IPS-20b (cell line): ENCODE measurements around the gene SCN3B.

Source experiments
- H3K27ac ChIP-seq: one replicate; pipeline ENCODE4 v1.5.1; 2013; ENCODE audit warnings: low read length
- H3K27me3 ChIP-seq: 2 replicates; pipeline ENCODE4 v1.6.1; 2013; ENCODE audit warnings: mild to moderate bottlenecking, low read length, inconsistent platforms; ENCODE audit not compliant: insufficient read depth
- H3K36me3 ChIP-seq: 2 replicates; pipeline ENCODE4 v1.6.1; 2013; ENCODE audit warnings: low read depth, mild to moderate bottlenecking, inconsistent platforms, low read length, moderate library complexity; ENCODE audit not compliant: insufficient read depth
- H3K4me1 ChIP-seq: 2 replicates; pipeline ENCODE4 v1.6.1; 2013; ENCODE audit warnings: mild to moderate bottlenecking, control low read depth, inconsistent platforms, low read length, moderate library complexity; ENCODE audit not compliant: insufficient read depth
- H3K4me3 ChIP-seq: 2 replicates; pipeline ENCODE4 v1.5.1; 2013; ENCODE audit warnings: mild to moderate bottlenecking, low read length, inconsistent platforms
- H3K9ac ChIP-seq: 2 replicates; pipeline ENCODE4 v1.6.1; 2013; ENCODE audit warnings: low read depth, mild to moderate bottlenecking, inconsistent platforms, low read length, moderate library complexity
- H3K9me3 ChIP-seq: 2 replicates; pipeline ENCODE4 v1.6.1; 2013; ENCODE audit warnings: mild to moderate bottlenecking, low read depth, low read length, inconsistent platforms; ENCODE audit not compliant: insufficient read depth

SCN3B gene

GRCh38 chr11:123654566-123655081, at the start of gene SCN3B:
TSS of gene SCN3B (minus strand) at chr11:123654624. CDS start at chr11:123653801, 823 bp downstream.
- Histone ChIP-seq H3K4me1 (no peaks in the 10 kb centered on the region), H3K36me3 (no peaks in the 10 kb centered on the region), H3K27ac (no peak within 1 kb of the TSS), H3K27me3 (peaks cover 50% of the 10 kb centered on the region), H3K9me3 (no peaks in the 10 kb centered on the region), H3K9ac (peak within 1 kb of the TSS; percentile 70; the same call in 1 of the 2 replicates), H3K4me3 (peak within 1 kb of the TSS; percentile 87)

GRCh38 chr11:123702696-123703095, 48.3 kb upstream of the SCN3B start:
- Histone ChIP-seq H3K36me3 (no peaks in the 10 kb centered on the region), H3K4me1 (no peaks in the 10 kb centered on the region), H3K4me3 (no peak overlapping the region), H3K9ac (no peak overlapping the region), H3K27ac (no peak overlapping the region), H3K9me3 (no peaks in the 10 kb centered on the region), H3K27me3 (no peaks in the 10 kb centered on the region)

- Histone ChIP-seq H3K4me1 (no peaks in the 10 kb centered on the region), H3K4me3 (no peak overlapping the region), H3K9me3 (no peaks in the 10 kb centered on the region), H3K9ac (no peak overlapping the region), H3K27me3 (no peaks in the 10 kb centered on the region), H3K36me3 (no peaks in the 10 kb centered on the region), H3K27ac (no peak overlapping the region)
Observed at GRCh38 chr11:123702139-123702538, 47.7 kb upstream of the SCN3B start.

GRCh38 chr11:123700772-123701171, 46.3 kb upstream of the SCN3B start:
- H3K9me3 ChIP-seq: no peaks in the 10 kb centered on the region
- no peaks in the 10 kb centered on the region for H3K36me3 ChIP-seq

GRCh38 chr11:123698546-123699127, 44.2 kb upstream of the SCN3B start:
- no peaks in the 10 kb centered on the region for H3K9me3 ChIP-seq
- H3K36me3 ChIP-seq: no peaks in the 10 kb centered on the region

More at GRCh38 chr11:123700772-123701171, 46.3 kb upstream of the SCN3B start:
- H3K27me3 ChIP-seq: no peaks in the 10 kb centered on the region
- H3K4me1 ChIP-seq: no peaks in the 10 kb centered on the region
- no peak overlapping the region for H3K9ac ChIP-seq
- no peak overlapping the region for H3K4me3 ChIP-seq
- no peak overlapping the region for H3K27ac ChIP-seq

GRCh38 chr11:123696183-123696582, 41.8 kb upstream of the SCN3B start:
- Histone ChIP-seq H3K4me1 (no peaks in the 10 kb centered on the region), H3K9ac (no peak overlapping the region), H3K36me3 (no peaks in the 10 kb centered on the region), H3K9me3 (no peaks in the 10 kb centered on the region), H3K27me3 (no peaks in the 10 kb centered on the region), H3K4me3 (no peak overlapping the region), H3K27ac (no peak overlapping the region)

More at GRCh38 chr11:123698546-123699127, 44.2 kb upstream of the SCN3B start:
- no peaks in the 10 kb centered on the region for H3K4me1 ChIP-seq
- no peak overlapping the region for H3K9ac ChIP-seq
- no peak overlapping the region for H3K27ac ChIP-seq
- no peak overlapping the region for H3K4me3 ChIP-seq
- no peaks in the 10 kb centered on the region for H3K27me3 ChIP-seq

GRCh38 chr11:123695231-123695630, 40.8 kb upstream of the SCN3B start:
- no peaks in the 10 kb centered on the region for H3K36me3 ChIP-seq
- H3K9me3 ChIP-seq: no peaks in the 10 kb centered on the region
- H3K9ac ChIP-seq: no peak overlapping the region
- H3K4me1 ChIP-seq: no peaks in the 10 kb centered on the region
- H3K27me3 ChIP-seq: no peaks in the 10 kb centered on the region
- H3K4me3 ChIP-seq: no peak overlapping the region
- H3K27ac ChIP-seq: no peak overlapping the region

- Histone ChIP-seq H3K9ac (no peak overlapping the region), H3K4me1 (no peaks in the 10 kb centered on the region), H3K27ac (no peak overlapping the region), H3K4me3 (no peak overlapping the region), H3K27me3 (no peaks in the 10 kb centered on the region), H3K9me3 (no peaks in the 10 kb centered on the region), H3K36me3 (no peaks in the 10 kb centered on the region)
Observed at GRCh38 chr11:123694551-123694950, 40.1 kb upstream of the SCN3B start.

- no peaks in the 10 kb centered on the region for H3K27me3 ChIP-seq
- no peaks in the 10 kb centered on the region for H3K36me3 ChIP-seq
- no peaks in the 10 kb centered on the region for H3K4me1 ChIP-seq
- H3K4me3 ChIP-seq: no peak overlapping the region
- no peaks in the 10 kb centered on the region for H3K9me3 ChIP-seq
- H3K9ac ChIP-seq: no peak overlapping the region
- no peak overlapping the region for H3K27ac ChIP-seq
Observed at GRCh38 chr11:123692961-123693360, 38.5 kb upstream of the SCN3B start.

- Histone ChIP-seq H3K36me3 (no peaks in the 10 kb centered on the region), H3K27me3 (no peaks in the 10 kb centered on the region), H3K9me3 (no peaks in the 10 kb centered on the region), H3K4me3 (no peak overlapping the region), H3K4me1 (no peaks in the 10 kb centered on the region), H3K9ac (no peak overlapping the region), H3K27ac (no peak overlapping the region)
Observed at GRCh38 chr11:123690485-123690884, 36.1 kb upstream of the SCN3B start.

- Histone ChIP-seq H3K4me3 (no peak overlapping the region), H3K36me3 (no peaks in the 10 kb centered on the region), H3K4me1 (no peaks in the 10 kb centered on the region; the same call in 1 of the 2 replicates), H3K27me3 (no peaks in the 10 kb centered on the region), H3K27ac (no peak overlapping the region), H3K9me3 (no peaks in the 10 kb centered on the region), H3K9ac (no peak overlapping the region)
Observed at GRCh38 chr11:123684601-123685000, 30.2 kb upstream of the SCN3B start.

GRCh38 chr11:123683428-123684170, 29.2 kb upstream of the SCN3B start:
- H3K27ac ChIP-seq: no peak overlapping the region

More at GRCh38 chr11:123683428-123684170, 29.2 kb upstream of the SCN3B start:
- Histone ChIP-seq H3K27me3 (no peaks in the 10 kb centered on the region), H3K36me3 (no peaks in the 10 kb centered on the region), H3K4me3 (no peak overlapping the region), H3K9ac (no peak overlapping the region), H3K4me1 (no peaks in the 10 kb centered on the region; the same call in 1 of the 2 replicates), H3K9me3 (no peaks in the 10 kb centered on the region)
